ENCODE data around the gene MCF2L. TPM values are rescaled to one million over a fixed set of nuclear protein-coding genes. Genes with fewer than 3 reads are reported as not detected.
"Not testable (repeated sequence)": the region's sequence is repeated elsewhere in the genome, so short reads cannot be mapped to it uniquely, and the experiment has no call there.

The MCF2L gene
- total RNA-seq, 1 donor from 2014 or later, result 16.5 TPM

GRCh38 chr13:112940236-112940635 is 28.8 kb upstream of the MCF2L start:
- DNase-seq (ENCODE audit: low spot score), result no peak
- TF ChIP-seq CTCF (IDR thresholded peaks at IDR 0.05; ENCODE audit: unreplicated experiment), result no peak
- no peak overlapping the region for H3K27ac Mint-ChIP-seq (ENCODE audit: unreplicated experiment)
- H3K4me1 Mint-ChIP-seq (ENCODE audit: unreplicated experiment), result peaks cover 3% of the 10 kb centered on the region
- no peaks in the 10 kb centered on the region for H3K9me3 Mint-ChIP-seq (ENCODE audit: unreplicated experiment)
- H3K4me3 Mint-ChIP-seq (ENCODE audit: unreplicated experiment), result no peak overlapping the region
- H3K27me3 Mint-ChIP-seq (ENCODE audit: unreplicated experiment), result peaks cover 9% of the 10 kb centered on the region
- H3K36me3 Mint-ChIP-seq (ENCODE audit: low read depth, unreplicated experiment), result peaks cover 3% of the 10 kb centered on the region

GRCh38 chr13:112941349-112941748 is 27.7 kb upstream of the MCF2L start:
- no peak for TF ChIP-seq CTCF (IDR thresholded peaks at IDR 0.05; ENCODE audit: unreplicated experiment)
- DNase-seq (ENCODE audit: low spot score), result no peak
- Mint-ChIP-seq H3K4me3 (ENCODE audit: unreplicated experiment) (no peak overlapping the region), H3K27me3 (ENCODE audit: unreplicated experiment) (peaks cover 9% of the 10 kb centered on the region), H3K27ac (ENCODE audit: unreplicated experiment) (no peak overlapping the region), H3K9me3 (ENCODE audit: unreplicated experiment) (no peaks in the 10 kb centered on the region), H3K4me1 (ENCODE audit: unreplicated experiment) (peaks cover 3% of the 10 kb centered on the region), H3K36me3 (ENCODE audit: low read depth, unreplicated experiment) (peaks cover 3% of the 10 kb centered on the region)

DNA sequence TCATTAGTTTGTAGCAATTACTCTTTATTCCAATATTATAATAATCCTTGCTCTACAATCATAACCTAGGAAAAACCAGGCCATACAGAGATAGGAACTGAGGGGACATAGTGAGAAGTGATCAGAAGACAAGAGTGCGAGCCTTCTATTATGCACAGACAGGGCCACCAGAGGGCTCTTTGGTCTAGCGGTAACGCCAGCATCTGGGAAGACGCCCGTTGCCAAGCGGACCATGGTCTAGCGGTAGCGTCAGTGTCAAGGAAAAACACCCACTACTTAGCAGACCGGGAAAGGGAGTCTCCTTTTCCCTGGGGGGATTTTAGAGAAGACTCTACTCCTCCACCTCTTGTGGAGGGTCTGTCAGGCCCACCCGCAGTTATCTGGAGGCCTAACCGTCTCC is 27.2 kb upstream of the MCF2L start:
- not testable (repeated sequence) for H3K27ac Mint-ChIP-seq (ENCODE audit: unreplicated experiment); H3K4me1 Mint-ChIP-seq (ENCODE audit: unreplicated experiment); H3K36me3 Mint-ChIP-seq (ENCODE audit: low read depth, unreplicated experiment); DNase-seq (ENCODE audit: low spot score); H3K9me3 Mint-ChIP-seq (ENCODE audit: unreplicated experiment); H3K27me3 Mint-ChIP-seq (ENCODE audit: unreplicated experiment); H3K4me3 Mint-ChIP-seq (ENCODE audit: unreplicated experiment)

DNA sequence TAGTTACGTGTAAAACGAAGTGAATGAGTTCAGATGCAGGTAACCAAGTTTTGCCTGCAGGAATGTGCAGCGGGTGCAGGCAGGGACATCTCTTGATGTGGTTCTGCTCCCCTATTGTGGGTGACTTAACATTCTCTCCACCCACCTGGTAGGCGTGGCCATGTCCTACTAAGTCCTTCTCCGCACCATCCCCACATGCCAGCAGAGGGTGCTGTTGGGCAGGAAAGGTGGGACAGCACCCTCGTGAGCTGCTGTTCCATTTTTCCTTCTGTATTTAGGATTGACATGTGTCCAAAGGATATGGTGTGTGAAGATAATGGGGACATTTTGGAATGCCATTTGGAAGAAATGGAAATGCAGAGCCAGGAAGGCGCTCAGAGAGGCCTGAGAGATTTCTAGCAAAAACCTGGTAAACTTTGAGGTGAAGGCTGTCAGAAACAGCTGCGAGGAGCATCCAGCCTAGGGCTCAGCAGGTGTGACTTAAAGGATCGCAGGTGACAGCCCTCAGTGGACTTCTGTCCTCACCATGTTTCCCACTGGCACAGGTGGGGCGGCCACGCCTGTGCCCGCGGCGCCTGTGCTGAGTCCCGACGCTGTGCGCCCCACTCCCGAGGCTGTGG is 26.2 kb upstream of the MCF2L start:
- Mint-ChIP-seq H3K27me3 (ENCODE audit: unreplicated experiment) (peaks cover 9% of the 10 kb centered on the region), H3K27ac (ENCODE audit: unreplicated experiment) (no peak overlapping the region), H3K9me3 (ENCODE audit: unreplicated experiment) (no peaks in the 10 kb centered on the region), H3K4me3 (ENCODE audit: unreplicated experiment) (peak overlapping the region; percentile 89), H3K36me3 (ENCODE audit: low read depth, unreplicated experiment) (no peaks in the 10 kb centered on the region), H3K4me1 (ENCODE audit: unreplicated experiment) (peaks cover 3% of the 10 kb centered on the region)
- peak; percentile 98 for DNase-seq (ENCODE audit: low spot score)
- peak; percentile 85 for TF ChIP-seq CTCF (IDR thresholded peaks at IDR 0.05; ENCODE audit: unreplicated experiment)

DNA sequence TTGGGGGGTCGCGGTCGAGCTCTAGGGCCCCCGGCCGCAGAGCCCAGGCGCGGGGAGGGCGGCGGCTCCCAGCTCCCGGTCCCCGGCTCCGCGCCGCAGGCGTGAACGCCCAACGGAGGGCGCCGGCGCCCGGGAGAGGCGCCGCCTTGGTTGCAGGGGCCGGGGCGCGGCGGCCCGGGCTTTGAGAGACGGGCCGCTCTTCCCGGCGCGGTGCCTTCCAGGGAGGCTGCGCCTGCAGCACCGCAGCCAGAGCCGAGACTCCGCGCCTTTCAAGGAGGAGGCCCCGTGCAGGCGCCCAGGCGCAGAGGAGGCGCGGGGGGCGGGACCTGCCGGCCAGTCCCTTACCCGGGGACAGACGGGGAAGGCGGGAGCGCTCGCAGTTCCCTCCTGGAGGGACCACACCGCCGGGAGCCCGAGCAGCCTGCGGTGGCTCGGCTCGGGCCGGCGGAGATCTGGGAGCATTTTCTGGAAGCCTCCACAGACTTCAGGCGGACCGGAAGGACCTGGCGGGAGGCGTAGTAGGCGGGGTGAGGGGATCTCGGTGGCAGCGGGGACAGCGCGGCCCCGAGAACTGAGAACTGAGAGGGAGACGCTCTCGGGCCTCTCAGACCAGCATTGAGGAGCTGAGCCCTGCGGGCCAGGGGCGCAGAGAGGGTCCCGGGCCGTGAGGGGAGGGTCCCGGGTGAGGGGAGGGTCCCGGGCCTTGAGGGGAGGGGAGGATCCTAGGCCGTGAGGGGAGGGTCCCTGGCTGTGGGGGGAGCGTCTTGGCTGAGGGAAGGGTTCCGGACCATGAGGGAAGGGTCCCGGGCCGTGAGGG is 25.5 kb upstream of the MCF2L start:
- Mint-ChIP-seq H3K36me3 (ENCODE audit: low read depth, unreplicated experiment) (no peaks in the 10 kb centered on the region), H3K27me3 (ENCODE audit: unreplicated experiment) (peaks cover 6% of the 10 kb centered on the region), H3K4me3 (ENCODE audit: unreplicated experiment) (peak overlapping the region; percentile 79), H3K4me1 (ENCODE audit: unreplicated experiment) (peaks cover 3% of the 10 kb centered on the region), H3K9me3 (ENCODE audit: unreplicated experiment) (no peaks in the 10 kb centered on the region), H3K27ac (ENCODE audit: unreplicated experiment) (no peak overlapping the region)
- DNase-seq (ENCODE audit: low spot score), result peak; percentile 54
- no peak for TF ChIP-seq CTCF (IDR thresholded peaks at IDR 0.05; ENCODE audit: unreplicated experiment)
